RWPE1 (cell line): ENCODE measurements around the gene PLXDC2.

ENCODE experiments used
- CTCF ChIA-PET: fragments of 350-600 bp; sonication (Branson Sonifier 250); formaldehyde crosslinking; extraction: SDS; loops from one replicate; lab custom pipeline; 2021; lab: Yijun Ruan, JAX
- POLR2A ChIA-PET: fragments of 400-600 bp; formaldehyde crosslinking; extraction: SDS; loops from one replicate; lab custom pipeline; 2020; ENCODE audit warnings: antibody characterized with exemption; ENCODE audit not compliant: low non-redundant PET; lab: Yijun Ruan, JAX
- DNase-seq: peaks from one replicate; pipeline ENCODE4 v3.0.0; 2012; ENCODE audit warnings: low spot score
- H3K27ac ChIP-seq: fragments of 450-650 bp; 2 replicates; pipeline ENCODE4 v1.5.1; 2017
- TF ChIP-seq, protein P1 (sequence below): fragments of 450-650 bp; conservative IDR thresholded peaks from 2 replicates; pipeline ENCODE4 v1.5.1; 2017; ENCODE audit warnings: low read depth, mild to moderate bottlenecking

Gene PLXDC2

DNA sequence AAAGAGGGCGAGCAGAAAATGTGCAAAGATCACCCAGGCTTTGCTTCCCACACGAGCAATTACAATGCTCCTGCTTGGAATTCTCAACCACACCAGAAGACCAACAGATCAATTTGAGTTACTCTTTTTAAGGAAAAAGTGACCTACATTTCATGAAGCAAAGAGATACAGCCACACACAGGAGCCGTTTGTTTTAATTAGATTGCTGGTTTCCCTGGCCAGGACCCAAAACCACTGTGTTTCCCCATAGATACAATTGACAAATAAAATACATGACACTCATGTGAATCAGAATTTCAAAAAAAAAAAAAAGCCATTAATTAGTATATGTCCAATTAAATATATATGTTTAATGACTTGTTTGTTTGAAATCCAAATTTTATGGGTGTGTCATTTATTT, 458.3 kb downstream of the PLXDC2 start:
- TF ChIP-seq, protein P1, sequence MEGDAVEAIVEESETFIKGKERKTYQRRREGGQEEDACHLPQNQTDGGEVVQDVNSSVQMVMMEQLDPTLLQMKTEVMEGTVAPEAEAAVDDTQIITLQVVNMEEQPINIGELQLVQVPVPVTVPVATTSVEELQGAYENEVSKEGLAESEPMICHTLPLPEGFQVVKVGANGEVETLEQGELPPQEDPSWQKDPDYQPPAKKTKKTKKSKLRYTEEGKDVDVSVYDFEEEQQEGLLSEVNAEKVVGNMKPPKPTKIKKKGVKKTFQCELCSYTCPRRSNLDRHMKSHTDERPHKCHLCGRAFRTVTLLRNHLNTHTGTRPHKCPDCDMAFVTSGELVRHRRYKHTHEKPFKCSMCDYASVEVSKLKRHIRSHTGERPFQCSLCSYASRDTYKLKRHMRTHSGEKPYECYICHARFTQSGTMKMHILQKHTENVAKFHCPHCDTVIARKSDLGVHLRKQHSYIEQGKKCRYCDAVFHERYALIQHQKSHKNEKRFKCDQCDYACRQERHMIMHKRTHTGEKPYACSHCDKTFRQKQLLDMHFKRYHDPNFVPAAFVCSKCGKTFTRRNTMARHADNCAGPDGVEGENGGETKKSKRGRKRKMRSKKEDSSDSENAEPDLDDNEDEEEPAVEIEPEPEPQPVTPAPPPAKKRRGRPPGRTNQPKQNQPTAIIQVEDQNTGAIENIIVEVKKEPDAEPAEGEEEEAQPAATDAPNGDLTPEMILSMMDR: no peak
- DNase-seq: no peak
- no peak overlapping the region for H3K27ac ChIP-seq
- CTCF ChIA-PET: no interaction called here
- POLR2A ChIA-PET: interaction anchor here (0.6 kb wide), 1 partner anchor 810 kb away, joined by 12 read pairs; no protein-coding TSS in a partner anchor

DNA sequence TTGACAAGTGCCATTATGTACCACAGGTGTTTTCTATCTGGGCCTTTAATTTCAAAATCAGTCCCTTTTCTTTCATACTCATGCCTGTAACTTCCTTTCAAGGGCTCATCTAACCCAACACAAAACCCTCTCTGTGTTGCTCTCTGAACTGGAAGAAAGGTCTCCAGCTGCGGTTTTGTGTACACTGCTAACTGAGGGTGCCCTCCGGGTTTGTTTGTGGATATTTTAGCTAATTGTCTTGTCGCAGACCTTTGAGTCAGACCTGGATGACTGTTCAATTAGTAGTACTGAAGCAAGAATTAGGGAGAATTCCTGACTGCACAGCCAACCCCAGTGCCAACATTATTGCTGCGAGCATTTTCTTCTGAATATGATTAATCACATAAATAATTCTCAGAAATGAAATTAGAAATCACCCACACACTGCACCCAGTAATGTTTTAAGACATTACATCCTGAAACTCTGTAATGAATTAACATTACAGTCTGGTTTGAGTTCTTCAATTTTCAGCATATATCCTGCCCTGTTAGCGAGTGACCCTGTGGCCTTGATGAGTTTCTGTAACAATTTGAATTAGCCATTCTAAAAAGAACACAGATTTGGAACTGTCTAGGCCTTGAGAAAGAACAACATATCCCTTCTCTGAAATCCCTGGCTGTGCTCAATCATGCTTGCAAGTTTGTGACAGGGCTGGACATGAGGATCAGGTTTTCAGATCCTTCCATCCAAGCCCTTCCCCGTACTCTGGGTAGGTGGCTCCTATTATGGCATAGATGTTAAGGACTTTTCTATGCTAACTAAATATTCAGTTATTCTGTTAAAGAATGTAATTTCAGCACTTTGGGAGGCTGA, 460.1 kb downstream of the PLXDC2 start:
- ChIA-PET POLR2A (no interaction called here), CTCF (no interaction called here)
- DNase-seq: peak; percentile 2
- H3K27ac ChIP-seq: no peak overlapping the region
- TF ChIP-seq, protein P1: no peak

DNA sequence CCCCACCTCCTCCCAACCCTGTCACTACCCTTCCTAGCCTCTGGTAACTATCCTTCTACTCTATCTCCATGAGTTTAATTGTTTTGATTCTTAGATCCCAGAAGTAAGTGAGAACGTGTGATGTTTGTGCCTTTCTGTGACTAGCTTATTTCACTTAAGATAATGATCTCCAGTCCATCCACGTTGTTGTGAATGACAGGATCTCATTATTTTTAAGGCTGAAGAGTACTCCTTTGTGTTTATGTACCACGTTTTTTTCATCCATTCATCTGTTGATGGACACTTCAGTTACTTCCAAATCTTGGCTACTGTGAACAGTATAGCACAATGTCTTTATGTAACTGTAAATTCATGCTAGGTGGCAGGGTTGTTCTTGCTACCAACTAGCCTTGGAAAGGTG, 461.6 kb downstream of the PLXDC2 start:
- ChIA-PET CTCF (no interaction called here), POLR2A (no interaction called here)
- H3K27ac ChIP-seq: no peak overlapping the region
- DNase-seq: no peak
- TF ChIP-seq, protein P1: no peak

DNA sequence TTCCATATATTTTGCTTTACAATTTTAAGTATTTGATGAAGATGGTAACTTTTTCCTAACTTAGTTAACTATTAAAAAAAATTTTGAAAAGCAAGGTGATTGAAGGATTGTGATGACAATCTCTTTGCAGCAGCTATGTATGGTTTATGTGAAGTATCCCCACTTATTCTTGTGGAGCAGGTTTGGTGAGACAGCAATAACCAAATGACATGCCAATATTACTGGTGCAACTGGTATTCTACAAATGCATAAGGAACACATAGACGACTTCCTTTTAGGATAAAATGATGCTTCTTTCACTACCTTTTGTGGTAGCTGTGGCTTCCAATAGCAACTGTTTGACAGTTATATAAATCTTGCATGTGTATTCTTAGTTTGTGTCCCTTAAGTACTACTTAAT, 465.3 kb downstream of the PLXDC2 start:
- ChIA-PET POLR2A (no interaction called here), CTCF (no interaction called here)
- DNase-seq: no peak
- TF ChIP-seq, protein P1: no peak
- H3K27ac ChIP-seq: no peak overlapping the region

DNA sequence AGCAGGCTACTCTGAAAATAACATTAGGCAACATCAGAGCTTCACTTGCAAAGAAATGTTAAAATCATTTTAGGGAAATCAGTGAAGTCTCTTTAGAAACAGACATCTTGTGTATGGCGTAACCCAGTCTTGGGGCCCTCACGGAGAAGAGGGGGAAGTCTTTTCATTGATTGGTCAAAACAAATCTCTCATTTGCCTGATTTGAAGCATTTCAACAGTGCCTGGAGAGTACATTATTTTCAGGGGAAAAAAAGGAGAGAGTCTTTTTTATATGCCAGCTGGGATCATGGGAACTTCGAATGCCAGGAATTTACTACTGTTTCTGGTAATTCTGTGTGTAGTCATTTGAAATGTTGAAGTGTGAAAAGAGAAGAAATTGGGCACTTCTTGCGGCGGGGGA, 471.4 kb downstream of the PLXDC2 start:
- ChIA-PET CTCF (no interaction called here), POLR2A (no interaction called here)
- H3K27ac ChIP-seq: no peak overlapping the region
- DNase-seq: no peak
- TF ChIP-seq, protein P1: no peak

DNA sequence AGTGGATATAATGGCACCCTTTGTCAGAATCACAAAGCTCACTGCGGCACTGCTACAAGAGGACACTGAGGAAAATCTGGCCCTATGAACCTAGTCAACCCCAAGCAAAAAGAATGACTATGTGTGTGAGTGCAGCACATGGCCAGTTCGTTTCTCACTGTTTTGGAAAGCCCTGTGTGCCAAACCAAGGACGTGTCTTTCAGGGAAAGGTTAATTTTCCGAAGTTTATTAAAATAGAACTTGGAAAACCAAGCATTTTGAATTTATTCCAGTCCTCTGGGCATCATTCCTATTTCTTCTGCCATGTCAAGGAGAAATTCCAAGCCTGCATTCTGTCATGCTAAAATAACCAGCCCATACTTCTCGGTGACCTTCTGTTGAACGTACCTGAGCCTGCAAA, 471.8 kb downstream of the PLXDC2 start:
- ChIA-PET POLR2A (no interaction called here), CTCF (no interaction called here)
- no peak overlapping the region for H3K27ac ChIP-seq
- TF ChIP-seq, protein P1: no peak
- no peak for DNase-seq
